Measurements from ENCODE around the gene SPOCK2.

GRCh38 chr10:72081772-72082590, 6.4 kb downstream of the SPOCK2 start:
- no peak for TF ChIP-seq CTCF (IDR thresholded peaks at IDR 0.05)
- no peak for TF ChIP-seq POLR2AphosphoS5 (IDR thresholded peaks at IDR 0.05; ENCODE audit: low read depth, low read length)
- no peak for TF ChIP-seq SIN3A (IDR thresholded peaks at IDR 0.05; ENCODE audit: borderline replicate concordance, insufficient read depth, low read depth, low read length)
- no peak for TF ChIP-seq REST (IDR thresholded peaks at IDR 0.05; ENCODE audit: insufficient read depth in 1 of 2, low read depth in 2 of 2, low read length in 1 of 2)
